OCI-LY7 (cell line): ENCODE results near the gene OTUD4.

Source experiments
- EZH2phosphoT487 ChIP-seq: fragments of 200-600 bp; sonication (generic); IDR thresholded peaks from 2 replicates; pipeline ENCODE4 v1.6.1; 2018; ENCODE audit warnings: low read depth, borderline replicate concordance, mild to moderate bottlenecking, mixed run types, antibody characterized with exemption, low read length, moderate library complexity, mixed read lengths
- TF ChIP-seq, protein P1 (sequence below): fragments of 200-600 bp; sonication (generic); conservative IDR thresholded peaks from 2 replicates; pipeline ENCODE4 v1.5.1; 2014; ENCODE audit warnings: mild to moderate bottlenecking, antibody characterized with exemption, low read length, moderate library complexity, mixed read lengths

DNA sequence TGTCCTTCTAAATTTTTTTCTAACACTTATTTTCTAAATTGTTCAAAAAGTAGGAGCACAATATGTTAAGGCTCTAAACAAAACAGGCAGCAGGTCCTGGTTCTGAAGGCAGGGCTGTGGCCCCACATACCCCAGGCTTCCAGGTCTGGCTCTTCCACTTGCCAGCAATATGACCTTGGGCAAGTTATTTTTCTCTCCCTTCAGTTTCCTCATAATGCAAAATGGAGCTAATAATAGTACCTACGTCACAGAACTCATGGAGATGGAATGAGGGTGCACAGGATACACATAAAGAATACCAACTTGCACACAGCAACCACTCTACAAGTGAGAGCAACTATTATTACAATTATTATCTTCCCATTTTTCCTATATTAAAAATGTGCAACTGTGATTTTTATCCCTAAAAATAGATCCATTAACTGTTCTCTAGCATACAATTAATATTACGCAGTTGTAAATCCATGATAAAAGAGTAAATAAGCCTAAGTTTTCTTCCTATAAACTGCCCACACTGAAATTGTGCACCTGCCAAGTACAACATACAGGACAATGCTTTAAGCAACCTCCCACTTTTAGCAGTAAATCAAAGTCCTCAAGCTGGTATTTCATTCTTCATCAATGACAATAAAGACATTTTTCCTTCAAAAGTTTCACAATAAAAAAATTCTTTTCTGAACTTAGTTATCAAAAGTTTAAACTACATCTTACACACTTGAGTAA is 27.0 kb downstream of the OTUD4 start:
- TF ChIP-seq, protein P1, sequence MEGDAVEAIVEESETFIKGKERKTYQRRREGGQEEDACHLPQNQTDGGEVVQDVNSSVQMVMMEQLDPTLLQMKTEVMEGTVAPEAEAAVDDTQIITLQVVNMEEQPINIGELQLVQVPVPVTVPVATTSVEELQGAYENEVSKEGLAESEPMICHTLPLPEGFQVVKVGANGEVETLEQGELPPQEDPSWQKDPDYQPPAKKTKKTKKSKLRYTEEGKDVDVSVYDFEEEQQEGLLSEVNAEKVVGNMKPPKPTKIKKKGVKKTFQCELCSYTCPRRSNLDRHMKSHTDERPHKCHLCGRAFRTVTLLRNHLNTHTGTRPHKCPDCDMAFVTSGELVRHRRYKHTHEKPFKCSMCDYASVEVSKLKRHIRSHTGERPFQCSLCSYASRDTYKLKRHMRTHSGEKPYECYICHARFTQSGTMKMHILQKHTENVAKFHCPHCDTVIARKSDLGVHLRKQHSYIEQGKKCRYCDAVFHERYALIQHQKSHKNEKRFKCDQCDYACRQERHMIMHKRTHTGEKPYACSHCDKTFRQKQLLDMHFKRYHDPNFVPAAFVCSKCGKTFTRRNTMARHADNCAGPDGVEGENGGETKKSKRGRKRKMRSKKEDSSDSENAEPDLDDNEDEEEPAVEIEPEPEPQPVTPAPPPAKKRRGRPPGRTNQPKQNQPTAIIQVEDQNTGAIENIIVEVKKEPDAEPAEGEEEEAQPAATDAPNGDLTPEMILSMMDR, result no peak
- TF ChIP-seq EZH2phosphoT487, result no peak
